ENCODE results near the gene ZNF853.

GRCh38 chr7:6618621-6619020, 3.2 kb downstream of the ZNF853 start:
- no peak for TF ChIP-seq JUND (IDR thresholded peaks at IDR 0.05)
- TF ChIP-seq, protein P1, sequence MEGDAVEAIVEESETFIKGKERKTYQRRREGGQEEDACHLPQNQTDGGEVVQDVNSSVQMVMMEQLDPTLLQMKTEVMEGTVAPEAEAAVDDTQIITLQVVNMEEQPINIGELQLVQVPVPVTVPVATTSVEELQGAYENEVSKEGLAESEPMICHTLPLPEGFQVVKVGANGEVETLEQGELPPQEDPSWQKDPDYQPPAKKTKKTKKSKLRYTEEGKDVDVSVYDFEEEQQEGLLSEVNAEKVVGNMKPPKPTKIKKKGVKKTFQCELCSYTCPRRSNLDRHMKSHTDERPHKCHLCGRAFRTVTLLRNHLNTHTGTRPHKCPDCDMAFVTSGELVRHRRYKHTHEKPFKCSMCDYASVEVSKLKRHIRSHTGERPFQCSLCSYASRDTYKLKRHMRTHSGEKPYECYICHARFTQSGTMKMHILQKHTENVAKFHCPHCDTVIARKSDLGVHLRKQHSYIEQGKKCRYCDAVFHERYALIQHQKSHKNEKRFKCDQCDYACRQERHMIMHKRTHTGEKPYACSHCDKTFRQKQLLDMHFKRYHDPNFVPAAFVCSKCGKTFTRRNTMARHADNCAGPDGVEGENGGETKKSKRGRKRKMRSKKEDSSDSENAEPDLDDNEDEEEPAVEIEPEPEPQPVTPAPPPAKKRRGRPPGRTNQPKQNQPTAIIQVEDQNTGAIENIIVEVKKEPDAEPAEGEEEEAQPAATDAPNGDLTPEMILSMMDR (IDR thresholded peaks at IDR 0.05): no peak
- TF ChIP-seq SMC3 (IDR thresholded peaks at IDR 0.05; ENCODE audit: low read depth, low read length): no peak
- TF ChIP-seq, protein P2, sequence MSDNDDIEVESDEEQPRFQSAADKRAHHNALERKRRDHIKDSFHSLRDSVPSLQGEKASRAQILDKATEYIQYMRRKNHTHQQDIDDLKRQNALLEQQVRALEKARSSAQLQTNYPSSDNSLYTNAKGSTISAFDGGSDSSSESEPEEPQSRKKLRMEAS (IDR thresholded peaks at IDR 0.05; ENCODE audit: low read depth): no peak
- no peak for TF ChIP-seq EP300 (IDR thresholded peaks at IDR 0.05; ENCODE audit: borderline replicate concordance in 1 of 2, low read depth in 1 of 2, low read length in 1 of 2)
- no peak for TF ChIP-seq POLR2AphosphoS5 (IDR thresholded peaks at IDR 0.05; ENCODE audit: low read depth, low read length)
- no peak for TF ChIP-seq TAF1 (IDR thresholded peaks at IDR 0.05; ENCODE audit: borderline replicate concordance, low read depth, low read length)
- no peak for TF ChIP-seq USF2 (IDR thresholded peaks at IDR 0.05; ENCODE audit: borderline replicate concordance, low read depth, low read length)
- TF ChIP-seq CHD2 (IDR thresholded peaks at IDR 0.05; ENCODE audit: low read length, partially characterized antibody): no peak
- no peak for TF ChIP-seq SIN3A (IDR thresholded peaks at IDR 0.05; ENCODE audit: borderline replicate concordance, low read depth, low read length)
